KBM-7 (cell line): ENCODE results near the gene PCDHGA7.
"Not testable (repeated sequence)": the region's sequence is repeated elsewhere in the genome, so short reads cannot be mapped to it uniquely, and the experiment has no call there.

ENCODE experiments used
- DNase-seq: peaks from one replicate; pipeline ENCODE4 v3.0.0-alpha.2; 2015
- in situ Hi-C: fragments of 300-500 bp; cut with MboI; formaldehyde crosslinking; loops from 2 replicates; pipeline ENCODE4 v1.14.3; 2020; ENCODE audit warnings: low sequenced_read_pairs, low pct_unique_long_range_greater_than_20kb, mixed read lengths

Gene PCDHGA7

GRCh38 chr5:141382469-141383294, at the start of gene PCDHGA7:
PCDHGA7 (plus strand) TSS chr5:141382742; CDS start chr5:141382900, 158 bp downstream.
- in situ Hi-C loops: no loop called here
- no peak for DNase-seq

DNA sequence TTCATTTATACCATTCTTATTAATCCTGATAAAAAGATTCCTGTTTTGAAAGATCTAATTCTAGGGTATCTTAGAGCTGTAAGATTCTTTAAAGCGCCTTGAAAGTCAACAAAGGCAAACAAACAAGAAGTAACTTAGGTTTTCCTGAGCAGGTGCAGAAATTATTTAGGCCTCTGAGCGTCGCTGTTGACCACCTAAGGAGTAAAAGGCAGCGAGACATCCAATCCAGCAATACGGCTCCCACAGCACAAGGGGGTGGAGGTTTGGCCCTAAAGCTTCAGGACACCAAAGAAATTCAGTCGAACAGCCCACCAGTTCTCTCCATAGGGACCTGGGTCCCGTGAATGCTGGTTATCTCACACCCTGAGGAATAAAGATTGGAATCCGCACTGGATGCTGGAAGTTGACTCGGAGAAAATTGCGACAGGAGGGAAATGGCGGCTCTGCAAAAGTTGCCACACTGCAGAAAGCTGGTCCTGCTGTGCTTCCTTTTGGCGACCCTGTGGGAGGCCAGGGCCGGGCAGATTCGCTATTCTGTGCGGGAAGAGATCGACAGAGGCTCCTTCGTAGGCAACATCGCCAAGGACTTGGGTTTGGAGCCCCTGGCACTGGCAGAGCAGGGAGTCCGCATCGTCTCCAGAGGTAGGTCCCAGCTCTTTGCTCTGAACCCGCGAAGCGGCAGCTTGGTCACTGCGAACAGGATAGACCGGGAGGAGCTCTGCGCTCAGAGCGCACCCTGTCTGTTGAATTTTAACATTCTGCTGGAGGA, 43.8 kb upstream of the PCDHGA7 start, which contains the start of gene PCDHGA2:
Gene PCDHGA2, plus strand, starts transcription at position 223 of the 769 bp plus-strand sequence.
- peak; percentile 41 for DNase-seq
- in situ Hi-C loops: no loop called here

- in situ Hi-C loops, DNase-seq: not testable (repeated sequence)
Observed at GRCh38 chr5:141340781-141341354, 41.7 kb upstream of the PCDHGA7 start.

DNA sequence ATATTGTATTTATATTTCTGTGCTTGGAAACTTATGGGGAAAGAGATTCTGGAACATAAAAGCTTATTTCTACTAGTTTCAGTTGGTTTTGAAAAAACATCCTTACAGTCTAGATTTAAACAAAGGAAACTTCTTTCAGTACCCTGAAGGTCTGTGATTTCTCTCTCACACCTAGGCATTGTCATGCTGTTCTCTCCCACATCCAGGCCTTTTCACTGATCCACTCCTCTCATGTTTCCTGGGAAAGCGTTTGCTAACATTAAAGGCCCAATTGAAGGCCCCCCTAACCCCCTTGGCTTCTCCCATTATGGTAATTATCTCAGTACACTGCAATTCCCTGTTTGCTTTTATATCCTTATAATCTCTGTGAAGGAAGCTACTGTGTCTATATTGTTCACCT, 39.8 kb upstream of the PCDHGA7 start:
- DNase-seq: no peak
- in situ Hi-C loops: no loop called here

DNA sequence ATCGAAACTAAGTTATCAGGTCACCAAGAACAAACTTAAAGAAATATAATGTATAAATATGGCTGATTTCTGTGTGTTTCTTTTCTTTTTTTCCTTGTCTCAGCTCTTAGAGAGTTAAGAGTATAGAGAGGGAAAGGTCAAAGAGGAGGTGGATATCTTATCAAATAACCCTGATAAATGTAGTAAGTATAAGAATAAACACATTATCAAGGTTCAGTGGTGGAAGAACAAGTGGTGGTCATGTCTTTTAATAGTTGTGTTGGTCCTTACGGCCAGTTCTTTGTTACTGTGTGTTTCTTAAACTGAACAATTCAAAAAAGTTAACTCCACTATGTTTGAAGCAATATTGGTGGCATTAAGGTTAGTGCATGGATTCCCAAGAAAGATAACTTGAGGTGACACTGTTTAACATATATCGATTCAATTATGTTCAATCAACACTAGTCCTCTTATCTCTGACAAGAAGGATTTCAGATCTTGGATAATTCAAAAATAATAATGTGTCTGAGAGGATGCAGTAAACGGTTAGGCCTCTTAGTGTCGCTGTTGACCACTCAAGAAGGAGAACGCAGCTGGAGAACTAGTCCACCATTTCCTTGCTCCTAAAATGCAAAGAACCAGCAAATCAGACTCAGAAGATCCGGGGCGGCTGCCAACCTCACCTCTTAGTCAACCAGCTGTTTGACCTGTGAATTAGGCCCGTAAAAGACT, 39.1 kb upstream of the PCDHGA7 start, which contains the start of gene PCDHGA3:
Gene PCDHGA3, plus strand, starts transcription at position 588 of the 711 bp plus-strand sequence. CDS start 205 bp downstream, outside the sequence.
- DNase-seq: no peak
- in situ Hi-C loops: no loop called here

DNA sequence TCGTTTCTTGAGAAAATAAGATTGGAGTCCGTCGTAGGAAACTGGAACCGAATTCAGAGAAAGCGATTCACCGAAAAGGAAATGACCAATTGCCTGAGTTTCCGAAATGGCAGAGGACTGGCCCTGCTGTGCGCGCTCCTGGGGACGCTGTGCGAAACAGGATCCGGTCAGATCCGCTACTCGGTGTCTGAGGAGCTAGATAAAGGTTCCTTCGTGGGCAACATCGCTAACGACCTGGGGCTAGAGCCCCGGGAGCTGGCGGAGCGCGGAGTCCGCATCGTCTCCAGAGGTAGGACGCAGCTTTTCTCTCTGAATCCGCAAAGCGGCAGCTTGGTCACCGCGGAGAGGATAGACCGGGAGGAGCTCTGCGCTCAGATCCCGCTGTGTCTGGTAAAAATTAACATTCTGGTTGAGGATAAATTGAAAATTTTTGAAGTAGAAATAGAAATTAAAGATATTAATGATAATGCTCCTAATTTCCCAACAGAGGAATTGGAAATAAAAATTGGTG, 38.5 kb upstream of the PCDHGA7 start:
- DNase-seq: no peak
- in situ Hi-C loops: no loop called here

- no peak for DNase-seq
- in situ Hi-C loops: no loop called here
Observed at GRCh38 chr5:141345327-141345726, 37.2 kb upstream of the PCDHGA7 start.

DNA sequence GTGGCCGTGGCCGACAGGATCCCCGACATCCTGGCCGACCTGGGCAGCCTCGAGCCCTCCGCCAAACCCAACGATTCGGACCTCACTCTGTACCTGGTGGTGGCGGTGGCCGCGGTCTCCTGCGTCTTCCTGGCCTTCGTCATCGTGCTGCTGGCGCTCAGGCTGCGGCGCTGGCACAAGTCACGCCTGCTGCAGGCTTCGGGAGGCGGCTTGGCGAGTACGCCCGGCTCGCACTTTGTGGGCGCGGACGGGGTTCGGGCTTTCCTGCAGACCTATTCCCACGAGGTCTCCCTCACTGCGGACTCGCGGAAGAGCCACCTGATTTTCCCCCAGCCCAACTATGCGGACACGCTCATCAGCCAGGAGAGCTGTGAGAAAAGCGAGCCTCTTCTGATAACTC, 36.5 kb upstream of the PCDHGA7 start:
- in situ Hi-C loops, DNase-seq: not testable (repeated sequence)

- in situ Hi-C loops: loop anchor here (25.0 kb wide), 1 partner anchor 212 kb away; no protein-coding TSS in a partner anchor
- peak; percentile 40 for DNase-seq
Observed at GRCh38 chr5:141349917-141350619, 32.5 kb upstream of the PCDHGA7 start, which contains the start of gene PCDHGB1. PCDHGB1 (plus strand) TSS chr5:141350099; CDS start chr5:141350261, 162 bp downstream.

DNA sequence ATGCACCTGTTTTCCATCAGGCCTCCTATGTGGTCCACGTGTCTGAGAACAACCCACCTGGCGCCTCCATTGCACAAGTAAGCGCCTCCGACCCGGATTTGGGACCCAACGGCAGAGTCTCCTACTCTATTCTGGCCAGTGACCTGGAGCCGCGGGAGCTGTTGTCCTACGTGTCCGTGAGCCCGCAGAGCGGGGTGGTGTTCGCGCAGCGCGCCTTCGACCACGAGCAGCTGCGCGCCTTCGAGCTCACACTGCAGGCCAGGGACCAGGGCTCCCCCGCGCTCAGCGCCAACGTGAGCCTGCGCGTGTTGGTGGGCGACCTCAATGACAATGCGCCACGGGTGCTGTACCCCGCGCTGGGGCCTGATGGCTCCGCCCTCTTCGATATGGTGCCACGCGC, 31.0 kb upstream of the PCDHGA7 start:
- in situ Hi-C loops: loop anchor here (25.0 kb wide), 1 partner anchor 211 kb away; no protein-coding TSS in a partner anchor
- no peak for DNase-seq

DNA sequence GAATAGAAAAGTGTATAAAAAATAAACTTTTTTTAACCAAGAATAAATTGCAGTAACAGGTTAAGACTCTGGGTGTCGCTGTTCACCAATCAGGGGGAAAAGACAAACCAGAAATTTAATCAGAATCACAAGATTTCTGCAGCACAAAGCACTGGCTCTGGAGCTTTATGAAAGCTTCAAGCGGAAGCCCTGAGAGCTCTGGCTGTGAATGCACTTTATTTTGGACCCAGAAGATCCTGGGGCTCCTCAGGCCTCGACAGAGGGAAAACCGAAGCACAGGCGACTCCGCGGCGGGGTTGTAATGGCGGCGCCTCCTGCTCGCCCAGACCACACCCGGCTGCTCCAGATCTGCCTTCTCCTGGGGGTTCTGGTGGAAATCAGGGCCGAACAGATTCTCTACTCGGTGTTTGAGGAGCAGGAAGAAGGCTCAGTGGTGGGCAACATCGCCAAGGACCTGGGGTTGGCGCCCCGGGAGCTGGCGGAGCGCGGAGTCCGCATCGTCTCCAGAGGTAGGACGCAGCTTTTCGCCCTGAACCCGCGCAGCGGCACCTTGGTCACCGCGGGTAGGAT, 27.6 kb upstream of the PCDHGA7 start, which contains the start of gene PCDHGA4:
Gene PCDHGA4, plus strand, starts transcription at position 122 of the 570 bp plus-strand sequence. Its CDS starts 87 bp downstream, at position 209.
- in situ Hi-C loops: loop anchor here (25.0 kb wide), 1 partner anchor 207 kb away; no protein-coding TSS in a partner anchor
- peak; percentile 17 for DNase-seq

DNA sequence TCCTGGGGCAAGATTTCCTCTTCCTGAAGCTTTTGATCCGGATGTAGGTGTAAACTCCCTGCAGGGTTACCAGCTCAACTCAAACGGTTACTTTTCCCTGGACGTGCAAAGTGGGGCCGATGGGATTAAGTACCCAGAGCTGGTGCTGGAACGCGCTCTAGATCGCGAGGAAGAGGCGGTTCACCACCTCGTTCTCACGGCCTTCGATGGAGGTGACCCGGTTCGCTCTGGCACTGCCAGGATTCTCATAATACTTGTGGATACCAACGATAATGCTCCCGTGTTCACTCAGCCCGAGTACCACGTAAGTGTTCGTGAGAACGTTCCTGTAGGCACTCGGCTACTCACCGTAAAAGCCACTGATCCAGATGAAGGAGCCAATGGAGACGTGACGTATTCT, 26.9 kb upstream of the PCDHGA7 start:
- DNase-seq: no peak
- in situ Hi-C loops: loop anchor here (25.0 kb wide), 1 partner anchor 207 kb away; no protein-coding TSS in a partner anchor

DNA sequence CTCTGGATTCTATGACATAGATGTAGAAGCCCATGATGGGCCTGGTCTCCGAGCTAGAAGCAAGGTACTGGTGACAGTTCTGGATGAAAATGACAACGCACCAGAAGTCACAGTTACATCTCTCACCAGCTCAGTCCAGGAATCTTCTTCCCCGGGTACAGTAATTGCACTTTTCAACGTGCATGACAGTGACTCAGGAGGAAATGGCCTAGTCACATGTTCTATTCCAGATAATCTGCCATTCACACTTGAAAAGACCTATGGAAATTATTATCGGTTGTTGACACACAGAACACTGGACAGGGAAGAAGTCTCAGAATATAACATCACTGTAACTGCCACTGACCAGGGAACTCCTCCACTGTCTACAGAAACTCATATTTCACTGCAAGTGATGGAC, 26.4 kb upstream of the PCDHGA7 start:
- DNase-seq: no peak
- in situ Hi-C loops: loop anchor here (25.0 kb wide), 1 partner anchor 206 kb away; no protein-coding TSS in a partner anchor

- in situ Hi-C loops: loop anchor here (25.0 kb wide), 1 partner anchor 205 kb away; no protein-coding TSS in a partner anchor
- no peak for DNase-seq
Observed at GRCh38 chr5:141356950-141357349, 25.6 kb upstream of the PCDHGA7 start.

DNA sequence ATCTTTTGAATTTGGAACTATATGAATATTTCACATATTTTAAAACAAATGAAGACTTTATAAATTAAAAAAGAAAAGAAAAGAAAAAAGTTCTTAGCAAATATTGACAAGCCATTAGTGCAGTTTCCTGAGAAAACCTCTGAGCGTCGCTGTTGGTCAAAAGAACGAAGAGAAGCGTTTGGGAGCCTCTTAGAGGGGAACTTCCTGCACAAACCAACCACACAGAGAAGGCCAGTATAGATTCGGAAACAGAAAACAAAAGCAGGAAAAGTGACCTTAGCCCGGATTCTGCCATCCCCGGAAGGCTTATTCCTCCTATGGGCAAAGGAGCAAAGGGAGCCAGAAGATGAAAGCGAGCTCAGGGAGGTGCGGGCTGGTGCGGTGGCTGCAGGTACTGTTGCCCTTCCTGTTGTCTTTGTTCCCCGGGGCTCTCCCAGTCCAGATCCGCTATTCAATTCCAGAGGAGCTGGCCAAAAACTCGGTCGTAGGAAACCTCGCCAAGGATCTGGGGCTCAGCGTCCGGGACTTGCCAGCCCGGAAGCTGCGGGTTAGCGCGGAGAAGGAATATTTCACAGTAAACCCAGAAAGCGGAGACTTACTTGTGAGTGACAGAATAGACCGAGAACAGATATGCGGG, 22.6 kb upstream of the PCDHGA7 start, which contains the start of gene PCDHGB2:
Gene PCDHGB2, plus strand, starts transcription at position 205 of the 637 bp plus-strand sequence. Its CDS starts 142 bp downstream, at position 347.
- in situ Hi-C loops: loop anchor here (25.0 kb wide), 1 partner anchor 202 kb away; no protein-coding TSS in a partner anchor
- DNase-seq: peak; percentile 75

GRCh38 chr5:141360685-141361084, 21.9 kb upstream of the PCDHGA7 start:
- in situ Hi-C loops: loop anchor here (25.0 kb wide), 1 partner anchor 202 kb away; no protein-coding TSS in a partner anchor
- DNase-seq: no peak
